MCF 10A (cell line): Measurements from ENCODE around the gene MAPK11. TPM values are rescaled to one million over a fixed set of nuclear protein-coding genes. Genes with fewer than 3 reads are reported as not detected.
"Not testable (repeated sequence)": the region's sequence is repeated elsewhere in the genome, so short reads cannot be mapped to it uniquely, and the experiment has no call there.

ENCODE experiments used
- BruUV-seq: library from RNA; stranded (reverse); fragments of 400-500 nt; replicated peaks from 2 replicates; lab custom pipeline; 2021; lab: Mats Ljungman, UMichigan
- CTCF ChIA-PET: fragments of 300-600 bp; sonication (Branson Sonifier 250); formaldehyde crosslinking; extraction: SDS; loops from one replicate; lab custom pipeline; 2021; ENCODE audit warnings: antibody characterized with exemption, inconsistent platforms; lab: Yijun Ruan, JAX
- POLR2A ChIA-PET: fragments of 300-600, 350-650 bp; sonication (Branson Sonifier 250); formaldehyde crosslinking; extraction: SDS; loops from one replicate; lab custom pipeline; 2020; ENCODE audit warnings: antibody characterized with exemption, inconsistent platforms; lab: Yijun Ruan, JAX
- DNase-seq: peaks from one replicate; pipeline ENCODE4 v3.0.0-alpha.2; 2018; ENCODE audit not compliant: unreplicated experiment
- H3K27ac Mint-ChIP-seq: one replicate; pipeline ENCODE4 v1.8.0; 2022; ENCODE audit warnings: mild to moderate bottlenecking, low read depth, mixed read lengths; ENCODE audit not compliant: unreplicated experiment
- H3K27me3 Mint-ChIP-seq: one replicate; pipeline ENCODE4 v1.8.0; 2022; ENCODE audit warnings: mixed read lengths; ENCODE audit not compliant: insufficient read depth, unreplicated experiment
- H3K36me3 Mint-ChIP-seq: one replicate; pipeline ENCODE4 v1.8.0; 2022; ENCODE audit warnings: mild to moderate bottlenecking, moderate library complexity, mixed read lengths; ENCODE audit not compliant: insufficient read depth, unreplicated experiment
- H3K4me1 Mint-ChIP-seq: one replicate; pipeline ENCODE4 v1.8.0; 2022; ENCODE audit warnings: mixed read lengths; ENCODE audit not compliant: insufficient read depth, unreplicated experiment
- H3K4me3 Mint-ChIP-seq: one replicate; pipeline ENCODE4 v1.8.0; 2022; ENCODE audit warnings: mild to moderate bottlenecking, moderate library complexity, mixed read lengths; ENCODE audit not compliant: unreplicated experiment
- H3K9me3 Mint-ChIP-seq: one replicate; pipeline ENCODE4 v1.8.0; 2022; ENCODE audit warnings: mixed read lengths; ENCODE audit not compliant: unreplicated experiment
- CTCF ChIP-seq: fragments of 200-600 bp; IDR thresholded peaks from one replicate; pipeline ENCODE4 v1.8.0; 2022; ENCODE audit warnings: antibody characterized with exemption, mild to moderate bottlenecking; ENCODE audit not compliant: unreplicated experiment
- intact Hi-C: fragments of 100-400 bp; cut with micrococcal nuclease; formaldehyde crosslinking; loops from 2 replicates; pipeline ENCODE4 v1.14.1; 2022
- total RNA-seq: library from RNA; stranded (reverse); gene quantifications from 2 replicates; pipeline ENCODE4 v1.2.3, GENCODE V29; 2022

MAPK11 gene
- total RNA-seq, 1 experiment from 2014 or later, result 10.4 TPM

DNA sequence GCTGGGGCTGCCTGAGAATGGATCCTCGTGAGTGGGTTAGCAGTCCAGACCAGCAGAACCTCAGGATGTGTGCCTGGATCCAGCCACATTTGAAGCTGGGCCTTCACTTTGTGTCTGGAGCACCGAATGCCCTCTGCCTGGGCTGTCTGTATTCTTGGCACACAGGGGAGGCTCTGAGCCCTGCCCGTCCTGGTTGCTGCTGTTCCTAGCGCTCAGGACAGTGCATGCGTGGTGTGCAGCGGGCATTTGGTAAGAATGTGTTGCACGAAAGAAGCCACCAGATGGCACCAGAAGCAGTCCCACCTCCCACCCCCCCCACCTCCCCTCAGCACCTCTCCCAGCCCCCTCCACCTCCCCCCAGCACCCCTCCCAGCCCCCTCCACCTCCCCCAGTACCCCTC, 4.1 kb upstream of the MAPK11 start:
- peaks cover 6% of the 10 kb centered on the region for H3K4me1 Mint-ChIP-seq
- no TSS peak for BruUV-seq
- ChIA-PET POLR2A (interaction anchor here (3.4 kb wide), 2 partner anchors 23 to 31 kb away, joined by 10 to 15 read pairs; partner anchors contain the start of gene HDAC10), CTCF (interaction anchor here (0.7 to 5.4 kb wide), 8 partner anchors 11 to 68 kb away, joined by 3 to 38 read pairs (median 4); partner anchors contain the start of gene DENND6B)
- peak overlapping the region; percentile 31 for H3K4me3 Mint-ChIP-seq
- DNase-seq, result peak; percentile 56
- H3K9me3 Mint-ChIP-seq, result no peaks in the 10 kb centered on the region
- intact Hi-C loops, result loop anchor here (1.0 to 2.0 kb wide), 2 partner anchors 52 to 68 kb away; partner anchors contain the start of gene DENND6B
- TF ChIP-seq CTCF, result peak; percentile 47
- H3K27ac Mint-ChIP-seq, result no peak overlapping the region
- no peaks in the 10 kb centered on the region for H3K27me3 Mint-ChIP-seq
- H3K36me3 Mint-ChIP-seq, result peaks cover 54% of the 10 kb centered on the region

DNA sequence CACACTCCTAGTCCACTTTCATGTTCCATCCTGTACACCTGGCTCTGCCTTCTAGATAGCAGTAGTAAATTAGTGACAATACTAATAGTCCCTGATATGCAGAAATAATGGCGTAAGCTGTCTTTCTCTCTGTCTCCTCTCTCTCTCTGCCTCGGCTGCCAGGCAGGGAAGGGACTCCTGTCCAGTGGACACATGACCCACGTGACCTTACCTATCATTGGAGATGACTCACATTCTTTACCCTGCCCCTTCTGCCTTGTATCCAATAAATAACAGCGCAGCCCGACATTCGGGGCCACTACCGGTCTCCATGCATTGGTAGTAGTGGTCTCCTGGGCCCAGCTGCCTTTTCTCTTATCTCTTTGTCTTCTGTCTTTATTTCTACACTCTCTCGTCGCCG, 3.6 kb upstream of the MAPK11 start:
- not testable (repeated sequence) for H3K9me3 Mint-ChIP-seq, H3K27ac Mint-ChIP-seq, H3K4me1 Mint-ChIP-seq, H3K27me3 Mint-ChIP-seq, BruUV-seq, DNase-seq
- CTCF ChIA-PET, result interaction anchor here (0.7 to 5.4 kb wide), 7 partner anchors 10 to 169 kb away, joined by 3 to 38 read pairs (median 3); partner anchors contain the start of gene DENND6B
- intact Hi-C loops, result loop anchor here (1.0 to 2.0 kb wide), 2 partner anchors 53 to 69 kb away; partner anchors contain the start of gene DENND6B
- H3K36me3 Mint-ChIP-seq, result peaks cover 51% of the 10 kb centered on the region
- POLR2A ChIA-PET, result interaction anchor here (3.4 kb wide), 2 partner anchors 22 to 32 kb away, joined by 10 to 15 read pairs; partner anchors contain the start of gene HDAC10
- H3K4me3 Mint-ChIP-seq, result peak overlapping the region; percentile 31

DNA sequence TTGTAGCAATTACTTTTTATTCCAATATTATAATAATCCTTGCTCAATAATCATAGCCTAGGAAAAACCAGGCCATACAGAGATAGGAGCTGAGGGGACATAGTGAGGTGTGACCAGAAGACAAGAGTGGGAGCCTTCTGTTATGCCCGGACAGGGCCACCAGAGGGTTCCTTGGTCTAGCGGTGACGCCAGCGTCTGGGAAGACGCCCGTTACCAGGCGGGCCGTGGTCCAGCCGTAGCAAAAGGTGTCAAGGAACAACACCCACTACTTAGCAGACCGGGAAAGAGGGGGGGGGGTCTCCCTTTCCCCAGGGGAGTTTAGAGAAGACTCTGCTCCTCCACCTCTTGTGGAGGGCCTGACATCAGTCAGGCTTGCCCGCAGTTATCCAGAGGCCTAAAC, 3.2 kb upstream of the MAPK11 start:
- Mint-ChIP-seq H3K36me3 (peaks cover 47% of the 10 kb centered on the region), H3K4me1 (peaks cover 11% of the 10 kb centered on the region)
- ChIA-PET CTCF (interaction anchor here (0.7 to 5.4 kb wide), 8 partner anchors 21 to 169 kb away, joined by 3 to 38 read pairs (median 4); partner anchors contain the start of genes DENND6B and HDAC10), POLR2A (interaction anchor here (1.1 to 3.4 kb wide), 3 partner anchors 22 to 32 kb away, joined by 3 to 15 read pairs (median 10); partner anchors contain the start of gene HDAC10)
- DNase-seq, BruUV-seq, intact Hi-C loops, H3K4me3 Mint-ChIP-seq, H3K27me3 Mint-ChIP-seq, H3K27ac Mint-ChIP-seq, H3K9me3 Mint-ChIP-seq: not testable (repeated sequence)

- H3K27ac Mint-ChIP-seq, result no peak overlapping the region
- ChIA-PET CTCF (interaction anchor here (0.6 to 5.4 kb wide), 11 partner anchors 8 to 242 kb away, joined by 3 to 38 read pairs (median 4); partner anchors contain the start of genes DENND6B and HDAC10), POLR2A (interaction anchor here (0.6 to 3.4 kb wide), 9 partner anchors 10 to 170 kb away, joined by 3 to 15 read pairs (median 4); partner anchors contain the start of gene HDAC10)
- H3K4me3 Mint-ChIP-seq, result peak overlapping the region; percentile 23
- H3K27me3 Mint-ChIP-seq, result no peaks in the 10 kb centered on the region
- H3K4me1 Mint-ChIP-seq, result peaks cover 12% of the 10 kb centered on the region
- DNase-seq, result no peak
- intact Hi-C loops, result no loop called here
- no peaks in the 10 kb centered on the region for H3K9me3 Mint-ChIP-seq
- BruUV-seq, result no TSS peak
- no peak for TF ChIP-seq CTCF
- H3K36me3 Mint-ChIP-seq, result peaks cover 36% of the 10 kb centered on the region
These were observed 2.0 kb upstream of the MAPK11 start for GRCh38 chr22:50272044-50272802.
